Mesenchymal stem cell (in vitro differentiated cells and primary cell): ENCODE data around the gene NOVA1.

Source experiments
- DNase-seq: peaks from one replicate; pipeline ENCODE4 v3.0.0-alpha.2; 2013
- H2AFZ ChIP-seq: one replicate; pipeline ENCODE4 v1.6.1; 2013; ENCODE audit warnings: low read depth, mild to moderate bottlenecking, control low read depth, inconsistent platforms, low read length, moderate library complexity
- H2AK5ac ChIP-seq: 2 replicates; pipeline ENCODE4 v1.6.1; 2013; ENCODE audit warnings: low read length, moderate library complexity, mild to moderate bottlenecking, inconsistent platforms; ENCODE audit not compliant: severe bottlenecking
- H2BK120ac ChIP-seq: one replicate; pipeline ENCODE4 v1.6.1; 2013; ENCODE audit warnings: low read depth, mild to moderate bottlenecking, inconsistent platforms, low read length, moderate library complexity
- H2BK12ac ChIP-seq, 2 experiments: one replicate each; pipeline ENCODE4 v1.6.1; 2013; ENCODE audit warnings: inconsistent platforms in 2 of 2, low read length in 2 of 2, mild to moderate bottlenecking in 2 of 2, moderate library complexity in 2 of 2, control low read depth in 1 of 2
- H2BK15ac ChIP-seq: one replicate; pipeline ENCODE4 v1.6.1; 2013; ENCODE audit warnings: mild to moderate bottlenecking, low read depth, inconsistent platforms; ENCODE audit not compliant: poor library complexity, severe bottlenecking
- H2BK5ac ChIP-seq: 2 replicates; pipeline ENCODE4 v1.6.1; 2013; ENCODE audit warnings: low read depth, mild to moderate bottlenecking, low read length, control low read depth, inconsistent platforms; ENCODE audit not compliant: poor library complexity, severe bottlenecking
- H3K14ac ChIP-seq, 2 experiments: one replicate each; pipeline ENCODE4 v1.6.1; 2013; ENCODE audit warnings: inconsistent platforms in 2 of 2, low read length in 2 of 2, control low read depth in 1 of 2, mild to moderate bottlenecking in 1 of 2, moderate library complexity in 1 of 2
- H3K18ac ChIP-seq, 2 experiments: one replicate each; pipeline ENCODE4 v1.6.1; 2013; ENCODE audit warnings: inconsistent platforms in 2 of 2, low read length in 2 of 2, control low read depth in 1 of 2, low read depth in 1 of 2, mild to moderate bottlenecking in 1 of 2
- H3K23ac ChIP-seq, 2 experiments: one replicate each; pipeline ENCODE4 v1.6.1; 2013; ENCODE audit warnings: inconsistent platforms in 2 of 2, low read length in 2 of 2, mild to moderate bottlenecking in 2 of 2, moderate library complexity in 2 of 2, control low read depth in 1 of 2
- H3K27ac ChIP-seq: 2 replicates; pipeline ENCODE4 v1.5.1; 2013; ENCODE audit warnings: mild to moderate bottlenecking, moderate library complexity, low read length, control low read depth, inconsistent platforms; ENCODE audit not compliant: poor library complexity, severe bottlenecking
- H3K27me3 ChIP-seq, 2 experiments: 2 replicates each; pipeline versions ENCODE4 v1.6.1 to v1.7.0; 2013; ENCODE audit warnings: low read length in 2 of 2, mild to moderate bottlenecking in 2 of 2, moderate library complexity in 2 of 2, control low read depth in 1 of 2, inconsistent platforms in 1 of 2; ENCODE audit not compliant: control insufficient read depth in 1 of 2, insufficient read depth in 1 of 2
- H3K36me3 ChIP-seq, 2 experiments: 2 replicates each; pipeline versions ENCODE4 v1.6.1 to v1.7.0; 2013; ENCODE audit warnings: low read length in 2 of 2, control low read depth in 1 of 2, inconsistent platforms in 1 of 2, low read depth in 1 of 2, mild to moderate bottlenecking in 1 of 2; ENCODE audit not compliant: insufficient read depth in 2 of 2, control insufficient read depth in 1 of 2
- H3K4ac ChIP-seq, 2 experiments: one replicate each; pipeline ENCODE4 v1.6.1; 2013; ENCODE audit warnings: inconsistent platforms in 2 of 2, low read length in 2 of 2, mild to moderate bottlenecking in 2 of 2, moderate library complexity in 2 of 2, control low read depth in 1 of 2, low read depth in 1 of 2
- H3K4me1 ChIP-seq: 2 replicates; pipeline ENCODE4 v1.6.1; 2013; ENCODE audit warnings: low read depth, low read length, control low read depth; ENCODE audit not compliant: control insufficient read depth, insufficient read depth
- H3K4me2 ChIP-seq: 2 replicates; pipeline ENCODE4 v1.6.1; 2013; ENCODE audit warnings: low read length, mild to moderate bottlenecking, inconsistent platforms; ENCODE audit not compliant: poor library complexity, severe bottlenecking
- H3K4me3 ChIP-seq, 2 experiments: 2 replicates each; pipeline versions ENCODE4 v1.5.1 to v1.7.0; 2013; ENCODE audit warnings: low read length in 2 of 2, mild to moderate bottlenecking in 2 of 2, control low read depth in 1 of 2, low read depth in 1 of 2; ENCODE audit not compliant: insufficient read depth in 1 of 2
- H3K79me1 ChIP-seq: replicated peaks from 2 replicates; pipeline ENCODE4 v1.6.1; 2013; ENCODE audit warnings: mild to moderate bottlenecking, control low read depth, low read length, inconsistent platforms; ENCODE audit not compliant: poor library complexity, severe bottlenecking
- H3K9ac ChIP-seq: 2 replicates; pipeline ENCODE4 v1.7.0; 2013; ENCODE audit warnings: mild to moderate bottlenecking, low read length, moderate library complexity
- H3K9me3 ChIP-seq: 2 replicates; pipeline ENCODE4 v1.7.0; 2013; ENCODE audit warnings: mild to moderate bottlenecking, low read length; ENCODE audit not compliant: control insufficient read depth
- H4K8ac ChIP-seq: one replicate; pipeline ENCODE4 v1.6.1; 2013; ENCODE audit warnings: inconsistent platforms, mild to moderate bottlenecking, low read length, moderate library complexity
- H4K91ac ChIP-seq: one replicate; pipeline ENCODE4 v1.6.1; 2013; ENCODE audit warnings: mild to moderate bottlenecking, low read length, inconsistent platforms
- WGBS: methylation state at CpG from one replicate; pipeline ENCODE4 v1.1.7; 2013; ENCODE audit warnings: mixed read lengths; 5-methylcytosine and 5-hydroxymethylcytosine counted together

The NOVA1 gene

DNA sequence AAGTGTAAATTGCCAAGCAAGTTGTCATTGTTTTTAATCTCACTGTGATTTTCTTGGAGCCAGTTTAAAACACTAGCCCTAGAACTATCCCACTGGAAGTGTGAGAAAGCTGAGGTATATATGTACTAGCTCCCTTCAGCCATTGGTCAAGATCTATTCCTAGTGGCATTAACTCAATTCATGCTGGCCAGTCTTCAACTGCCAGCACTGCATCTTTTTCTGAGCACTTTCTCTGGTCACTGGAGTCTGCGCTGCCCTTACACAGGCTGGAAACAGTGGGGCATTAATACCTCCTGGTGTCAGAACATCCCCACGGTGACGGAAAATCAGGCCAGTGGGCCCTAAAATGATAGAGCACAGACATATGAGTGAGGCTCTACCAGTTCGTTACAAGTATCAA lies 4.0 kb upstream of the NOVA1 start:
- Histone ChIP-seq H2BK120ac (no peak overlapping the region), H2AK5ac (no peak overlapping the region), H2AFZ (no peak overlapping the region), H2BK15ac (no peak overlapping the region), H3K27ac (no peak overlapping the region), H3K23ac (no peak overlapping the region), H3K14ac (no peak overlapping the region), H3K4me2 (no peak overlapping the region), H4K8ac (no peak overlapping the region), H4K91ac (no peak overlapping the region), H2BK12ac (no peak overlapping the region), H3K27me3 (no peaks in the 10 kb centered on the region), H3K36me3 (no peaks in the 10 kb centered on the region), H3K4ac (no peak overlapping the region), H3K79me1 (no peaks in the 10 kb centered on the region), H3K4me3 (no peak overlapping the region), H3K9ac (no peak overlapping the region), H3K18ac (no peak overlapping the region), H2BK5ac (no peak overlapping the region), H3K9me3 (no peaks in the 10 kb centered on the region), H3K4me1 (no peaks in the 10 kb centered on the region)
- 66% methylated on average over 4 of the region's 4 CpGs for WGBS
- DNase-seq: no peak

DNA sequence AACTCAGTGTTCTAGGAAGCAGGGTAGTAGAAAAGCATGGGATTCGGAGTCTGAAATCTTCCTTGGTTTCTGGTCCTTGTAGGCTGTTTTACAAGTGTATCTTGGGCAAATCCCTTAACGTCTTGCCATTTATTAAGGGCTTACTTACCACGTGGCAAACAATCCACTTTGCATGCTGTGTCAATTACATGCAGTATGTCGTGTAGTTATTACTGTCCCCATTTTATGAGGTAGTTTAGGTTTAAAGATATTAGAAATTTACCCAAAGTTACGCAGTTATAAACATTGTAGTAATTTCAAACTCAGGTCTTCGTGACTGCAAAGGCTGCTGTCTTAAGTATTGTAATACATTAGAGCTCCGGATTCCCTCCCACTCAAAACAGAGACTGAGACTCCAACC lies 1.5 kb upstream of the NOVA1 start:
- H3K4me2 ChIP-seq: no peak overlapping the region
- H3K36me3 ChIP-seq: no peaks in the 10 kb centered on the region
- H3K23ac ChIP-seq: no peak overlapping the region
- no peak overlapping the region for H2BK15ac ChIP-seq
- H2AK5ac ChIP-seq: no peak overlapping the region
- peak overlapping the region; percentile 86 for H3K9ac ChIP-seq
- no peaks in the 10 kb centered on the region for H3K4me1 ChIP-seq
- H2BK12ac ChIP-seq: no peak overlapping the region
- no peaks in the 10 kb centered on the region for H3K9me3 ChIP-seq
- H3K4me3 ChIP-seq: peak overlapping the region in 1 of 2 experiments; percentile 79
- H3K27ac ChIP-seq: no peak overlapping the region
- H4K8ac ChIP-seq: no peak overlapping the region
- no peak overlapping the region for H3K4ac ChIP-seq
- H3K14ac ChIP-seq: no peak overlapping the region
- no peaks in the 10 kb centered on the region for H3K27me3 ChIP-seq
- WGBS: 50% methylated on average over 7 of the region's 7 CpGs
- peaks cover 1% of the 10 kb centered on the region for H3K79me1 ChIP-seq
- no peak overlapping the region for H2AFZ ChIP-seq
- no peak overlapping the region for H2BK120ac ChIP-seq
- no peak overlapping the region for H2BK5ac ChIP-seq
- no peak for DNase-seq
- H3K18ac ChIP-seq: no peak overlapping the region
- no peak overlapping the region for H4K91ac ChIP-seq

DNA sequence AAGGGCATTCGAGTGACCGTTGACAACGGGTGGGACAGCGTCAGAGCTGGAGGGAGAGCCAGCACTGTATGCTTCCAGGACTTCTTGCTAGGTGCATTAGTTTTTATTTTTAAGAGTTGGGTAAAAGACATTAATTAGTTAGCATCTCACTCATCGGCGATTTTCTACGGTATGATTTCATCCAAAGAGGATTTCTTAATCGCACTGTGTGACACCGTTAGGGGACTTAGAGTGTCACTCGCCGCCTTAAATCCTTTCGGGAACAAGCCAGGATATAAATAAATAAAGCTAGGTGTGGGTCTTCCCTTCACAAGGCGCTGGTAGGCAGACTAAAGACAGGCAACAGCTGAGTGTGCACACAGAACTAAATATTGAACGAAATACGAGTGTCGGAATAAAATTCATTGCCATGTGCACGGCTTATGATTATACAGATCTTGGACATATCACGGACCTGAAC lies 869 bp upstream of the NOVA1 start:
- Histone ChIP-seq H3K4me2 (peak overlapping the region; percentile 83), H3K27me3 (no peaks in the 10 kb centered on the region), H3K36me3 (peaks cover 0 to under 1% of the 10 kb centered on the region in 2 experiments), H3K4ac (peak overlapping the region in 1 of 2 experiments; percentile 15), H3K4me1 (no peaks in the 10 kb centered on the region), H4K91ac (no peak overlapping the region), H3K27ac (no peak overlapping the region), H4K8ac (no peak overlapping the region), H2AK5ac (no peak overlapping the region), H2BK120ac (no peak overlapping the region), H2AFZ (peak overlapping the region; percentile 18), H3K18ac (peak overlapping the region in 1 of 2 experiments; percentile 37), H2BK15ac (no peak overlapping the region), H3K23ac (no peak overlapping the region), H3K4me3 (peak overlapping the region; percentile 79 to 91), H3K14ac (no peak overlapping the region), H3K9me3 (no peaks in the 10 kb centered on the region), H2BK12ac (no peak overlapping the region), H3K79me1 (peaks cover 1% of the 10 kb centered on the region), H3K9ac (peak overlapping the region; percentile 86), H2BK5ac (no peak overlapping the region)
- DNase-seq: no peak
- 5% methylated on average over 18 of the region's 18 CpGs for WGBS

DNA sequence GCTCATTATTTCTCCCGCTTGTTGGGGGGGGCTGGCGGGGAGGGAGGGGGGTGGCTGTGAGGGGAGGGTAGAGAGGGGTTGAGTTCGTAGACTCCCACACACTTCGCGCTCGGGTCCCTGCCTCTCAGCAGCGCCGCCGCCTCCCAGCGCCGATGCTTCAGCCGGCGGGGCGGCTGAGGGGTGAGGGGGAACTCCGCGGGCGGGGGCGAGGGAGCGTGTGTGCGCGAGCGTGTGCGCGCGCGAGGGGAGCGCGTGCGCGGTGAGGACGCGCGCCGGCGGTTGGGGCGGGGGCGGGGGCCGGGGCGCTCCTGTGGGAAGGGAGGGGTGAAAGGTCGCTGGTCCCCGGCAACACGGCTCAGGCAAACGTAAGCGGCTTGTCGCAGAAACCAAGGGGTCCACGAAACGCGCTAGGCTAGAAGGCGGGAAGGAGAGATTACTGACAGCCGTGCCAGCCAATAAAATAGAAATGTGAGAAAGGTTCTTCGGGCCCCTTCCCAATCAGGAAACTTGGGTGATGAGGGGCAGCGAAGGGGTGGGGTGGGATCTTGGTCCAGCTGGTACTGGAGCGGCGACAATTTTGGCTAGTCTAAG lies 343 bp upstream of the NOVA1 start:
- H3K9ac ChIP-seq: peak overlapping the region; percentile 92
- peak overlapping the region; percentile 89 for H2BK120ac ChIP-seq
- peak overlapping the region; percentile 82 to 91 for H3K4me3 ChIP-seq
- H2BK15ac ChIP-seq: peak overlapping the region; percentile 80
- peaks cover 0 to 3% of the 10 kb centered on the region in 2 experiments for H3K36me3 ChIP-seq
- H3K79me1 ChIP-seq: peaks cover 1% of the 10 kb centered on the region
- WGBS: 2% methylated on average over 32 of the region's 54 CpGs
- H2AFZ ChIP-seq: peak overlapping the region; percentile 18
- peak overlapping the region; percentile 83 for H3K4me2 ChIP-seq
- H3K4ac ChIP-seq: peak overlapping the region; percentile 82 to 87
- no peak overlapping the region for H3K27ac ChIP-seq
- peak; percentile 92 for DNase-seq
- H2BK12ac ChIP-seq: peak overlapping the region in 1 of 2 experiments; percentile 63
- no peak overlapping the region for H3K23ac ChIP-seq
- no peak overlapping the region for H2AK5ac ChIP-seq
- H3K14ac ChIP-seq: no peak overlapping the region
- H3K4me1 ChIP-seq: no peaks in the 10 kb centered on the region
- peak overlapping the region; percentile 50 for H4K91ac ChIP-seq
- no peak overlapping the region for H4K8ac ChIP-seq
- H3K27me3 ChIP-seq: no peaks in the 10 kb centered on the region
- no peaks in the 10 kb centered on the region for H3K9me3 ChIP-seq
- H3K18ac ChIP-seq: peak overlapping the region; percentile 79 to 97
- no peak overlapping the region for H2BK5ac ChIP-seq
